Activated T-cell treated with anti-CD3 and anti-CD28 coated beads for 48 hours (primary cell): Measurements from ENCODE around the gene PLA2G4B.

Experiments used
- DNase-seq: peaks from one replicate; pipeline ENCODE4 v3.0.0-alpha.2; 2020; ENCODE audit warnings: low read depth

PLA2G4B gene

DNA sequence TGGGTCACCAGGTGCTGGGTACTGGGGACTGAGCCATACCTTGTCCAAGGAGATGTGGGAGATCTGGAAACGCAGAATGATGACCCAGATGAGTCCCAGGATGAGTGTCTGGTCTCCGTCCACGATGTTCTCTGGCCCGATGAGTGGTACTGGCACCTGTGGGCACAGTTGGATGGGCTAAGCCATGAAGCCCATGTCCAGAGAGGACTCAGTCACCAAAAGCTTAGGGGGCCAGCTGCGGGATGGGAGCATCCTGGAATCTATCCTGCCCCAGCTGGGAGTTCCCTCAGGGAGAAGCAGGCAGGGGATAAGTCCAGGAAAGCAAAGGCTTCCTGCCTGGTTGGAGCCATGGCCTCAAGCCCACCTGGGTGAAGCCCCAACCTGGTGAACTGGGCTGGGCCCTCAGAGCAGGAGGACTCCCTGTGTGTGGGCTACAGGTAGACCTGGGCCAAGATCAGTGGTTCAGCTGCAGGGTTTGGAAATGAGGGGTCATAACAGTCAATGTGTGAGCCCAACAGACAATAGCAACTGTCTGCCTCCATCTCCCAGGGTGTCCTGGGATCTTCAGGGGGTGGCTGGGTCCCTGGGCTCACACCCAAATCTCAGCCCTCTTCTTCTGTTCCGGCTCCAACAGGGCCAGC is 51.5 kb downstream of the PLA2G4B start:
- DNase-seq, result no peak

DNA sequence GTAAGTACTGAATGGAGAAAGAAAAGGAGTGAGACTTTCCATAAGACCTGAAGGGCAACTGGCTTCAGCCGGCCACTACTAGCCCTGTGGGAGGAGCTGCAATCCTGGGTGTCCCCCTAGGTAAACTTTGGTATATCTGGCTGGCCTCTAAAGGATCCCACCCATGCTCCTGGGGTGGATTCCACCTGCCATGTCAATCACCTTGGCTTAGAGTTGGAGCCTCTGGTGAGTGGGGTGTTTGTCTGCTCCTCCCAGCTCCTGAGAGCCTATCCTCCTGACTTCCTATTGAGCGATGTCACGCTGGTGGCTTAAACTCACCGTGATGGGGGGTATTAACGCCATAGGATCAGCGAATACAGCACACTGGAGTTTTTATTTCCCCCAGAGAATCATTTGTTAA is 52.6 kb downstream of the PLA2G4B start:
- DNase-seq, result no peak

DNA sequence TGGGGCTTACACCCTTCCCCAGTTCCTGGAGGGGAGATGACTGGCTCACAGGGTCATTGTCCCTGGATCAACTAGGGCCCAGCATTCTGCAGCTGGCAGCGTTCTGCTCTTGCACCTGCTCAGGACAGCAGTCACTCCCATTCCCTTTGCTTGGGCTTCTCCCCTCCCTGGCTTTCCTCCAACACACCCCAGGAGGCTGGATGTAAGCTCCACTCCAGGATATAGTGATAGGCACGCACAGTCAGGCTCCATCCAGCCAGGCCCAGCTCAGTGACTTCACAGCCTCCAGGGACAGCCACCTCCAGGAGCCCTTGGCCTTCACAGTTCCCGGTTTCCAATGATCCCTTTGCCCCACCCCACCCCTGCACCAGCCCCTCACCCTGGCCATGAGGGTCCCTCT is 53.3 kb downstream of the PLA2G4B start:
- DNase-seq, result no peak

DNA sequence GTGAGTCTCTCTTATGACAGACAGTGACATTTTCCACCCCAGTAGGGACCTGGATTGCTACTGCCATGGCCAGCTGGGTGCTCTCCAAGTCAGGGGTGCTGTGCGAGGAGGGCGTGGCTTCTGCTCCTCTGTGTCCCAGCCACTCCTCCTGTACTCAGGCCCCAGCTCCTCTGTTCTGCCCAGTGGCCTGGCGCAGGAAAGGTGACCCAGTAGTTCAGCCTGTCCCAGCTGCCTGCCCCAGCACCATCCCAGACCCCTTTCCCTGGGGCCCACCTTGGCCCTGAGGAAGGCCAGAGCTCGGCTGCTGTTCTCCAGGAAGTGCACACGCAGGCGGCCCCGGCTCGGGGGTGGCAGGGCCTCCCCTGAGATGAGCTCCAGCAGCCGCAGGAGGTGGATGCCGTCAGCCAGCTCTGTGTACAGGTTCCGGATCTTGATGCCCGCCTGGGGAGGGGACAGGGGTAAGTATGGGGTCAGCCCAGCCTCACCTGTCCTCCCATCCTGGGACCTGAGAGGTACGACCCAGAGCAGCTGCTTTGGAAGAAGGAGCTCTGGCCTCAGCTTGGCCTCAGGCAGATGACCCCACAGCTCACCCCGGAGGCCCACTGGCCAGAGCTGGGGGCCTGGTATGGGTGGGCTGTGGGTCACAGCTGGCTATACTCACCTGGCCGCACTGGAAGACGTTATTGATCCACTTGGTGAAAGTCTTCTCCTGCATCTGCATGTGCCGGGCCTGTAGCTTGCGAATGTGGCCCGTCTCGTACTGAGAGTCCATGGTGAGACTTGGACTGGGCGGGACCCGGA is 54.2 kb downstream of the PLA2G4B start:
- DNase-seq, result no peak

DNA sequence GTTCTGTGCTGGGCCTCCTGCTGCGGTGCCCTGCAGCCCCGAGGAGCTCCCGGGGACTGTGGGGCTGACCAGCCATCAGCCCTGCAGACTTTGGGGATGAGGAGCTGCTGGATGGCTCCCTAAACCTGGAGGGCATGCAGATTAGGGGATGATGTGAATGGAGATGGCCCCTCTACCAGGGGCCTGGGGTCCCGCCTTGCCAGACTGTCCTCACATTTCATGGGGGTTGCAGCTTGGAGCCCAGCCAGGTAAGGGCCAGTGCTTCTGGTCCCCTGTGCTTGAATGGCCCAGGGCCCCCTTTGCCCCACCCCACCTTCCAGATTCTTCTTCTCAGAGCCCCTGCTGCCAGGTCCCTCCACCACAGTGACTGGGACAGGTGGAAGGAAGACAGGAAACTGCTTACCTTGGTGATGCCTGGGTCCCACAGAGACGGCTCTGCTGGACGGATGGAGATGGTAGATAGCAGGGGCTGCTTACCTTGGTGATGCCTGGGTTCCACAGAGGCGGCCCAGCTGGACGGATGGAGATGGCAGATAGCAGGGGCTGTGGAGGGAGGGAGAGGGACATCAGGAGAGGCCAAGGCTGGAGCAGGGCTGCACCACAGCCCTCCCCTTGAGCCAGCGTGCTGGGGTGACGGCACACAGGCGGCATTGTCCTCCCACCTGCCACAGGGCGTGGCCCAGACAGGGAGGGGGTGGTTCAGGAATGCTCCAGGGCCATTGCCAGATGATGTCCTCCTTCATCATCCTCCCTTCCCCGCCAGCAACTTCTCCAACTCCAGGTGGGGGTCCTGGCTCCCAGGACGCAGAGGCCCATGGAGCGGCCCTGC is 55.0 kb downstream of the PLA2G4B start, which contains the start of gene SPTBN5:
TSS of gene SPTBN5 (minus strand) at position 632 of the 829 bp plus-strand sequence. CDS start at position 76, 556 bp downstream.
- no peak for DNase-seq

DNA sequence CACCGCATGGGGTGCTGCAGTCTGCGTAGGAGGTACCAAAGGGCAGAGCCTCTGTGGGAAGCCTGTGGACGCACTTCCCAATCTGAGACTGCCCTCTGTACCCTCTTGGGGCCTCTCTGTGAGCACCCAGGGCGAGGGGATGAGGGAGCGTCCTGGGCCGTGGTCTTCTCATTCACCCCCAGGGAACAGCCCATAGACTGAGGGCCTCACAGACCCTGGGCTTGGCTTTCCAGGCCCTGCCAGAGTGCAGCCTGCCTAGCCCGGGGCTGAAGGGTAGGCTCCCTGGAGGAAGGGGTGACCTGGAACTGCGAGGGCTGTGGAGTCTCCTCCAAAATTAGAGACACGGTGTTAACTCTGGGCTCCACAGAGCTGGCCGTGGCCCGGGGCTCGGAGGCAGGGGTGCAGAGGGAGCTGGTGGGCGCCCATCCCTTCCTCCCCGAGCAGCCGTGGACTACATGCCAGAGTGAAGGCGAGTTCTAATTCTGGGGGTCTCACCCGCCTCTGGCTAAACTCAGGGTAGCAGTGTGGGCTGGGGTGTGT is 55.7 kb downstream of the PLA2G4B start:
- no peak for DNase-seq

DNA sequence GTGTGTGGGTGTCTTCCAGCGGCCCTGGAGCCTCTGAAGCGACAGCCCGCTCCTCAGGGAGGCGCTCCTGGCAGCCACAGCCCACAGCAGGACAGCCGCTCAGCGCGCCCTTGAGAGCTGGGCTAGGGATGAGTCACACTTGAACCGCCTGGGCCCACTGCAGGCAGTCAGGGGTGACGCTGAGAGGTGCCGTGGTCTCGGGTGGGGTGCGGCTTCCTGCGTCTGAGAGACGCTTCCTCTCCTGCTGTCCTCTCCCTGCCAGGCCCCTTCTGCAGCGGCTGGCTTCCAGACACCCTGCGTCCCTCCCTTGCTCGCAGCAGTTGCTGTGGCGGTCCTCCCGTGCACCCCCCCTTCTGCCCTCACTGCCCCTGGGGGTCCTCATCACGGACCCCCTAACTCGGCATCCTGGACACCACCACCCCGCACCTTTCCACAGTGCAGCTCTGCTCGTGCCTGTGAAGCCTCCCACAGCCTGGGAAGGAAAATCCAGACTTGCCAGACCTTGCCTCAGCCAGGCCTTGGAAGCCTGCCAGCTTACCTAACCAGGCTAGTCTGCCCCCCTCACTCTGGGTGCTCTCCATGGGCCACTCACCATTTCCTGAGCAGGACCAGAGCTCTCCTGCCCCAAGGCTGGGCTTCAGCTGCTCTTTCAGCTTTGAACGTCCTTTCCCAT is 56.3 kb downstream of the PLA2G4B start:
- peak; percentile 62 for DNase-seq

DNA sequence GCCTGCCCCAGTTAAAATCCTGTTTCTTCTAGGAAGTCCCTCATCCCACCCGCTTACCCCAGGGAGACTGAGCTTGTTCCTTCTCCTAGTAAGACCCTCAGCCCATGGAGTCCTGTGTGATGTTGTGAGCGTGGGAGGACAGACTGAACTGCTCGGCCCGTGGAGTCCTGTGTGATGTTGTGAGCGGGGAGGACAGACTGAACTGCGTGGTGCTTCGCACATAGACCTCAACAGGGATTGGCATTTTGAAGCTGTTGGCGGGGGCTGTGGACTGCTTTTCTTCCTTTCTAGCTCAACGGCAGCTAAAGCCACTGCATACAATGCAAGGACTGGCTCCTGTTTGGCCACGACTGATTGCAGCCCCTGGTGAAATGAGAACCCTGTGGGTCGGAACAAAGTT is 56.8 kb downstream of the PLA2G4B start:
- no peak for DNase-seq

DNA sequence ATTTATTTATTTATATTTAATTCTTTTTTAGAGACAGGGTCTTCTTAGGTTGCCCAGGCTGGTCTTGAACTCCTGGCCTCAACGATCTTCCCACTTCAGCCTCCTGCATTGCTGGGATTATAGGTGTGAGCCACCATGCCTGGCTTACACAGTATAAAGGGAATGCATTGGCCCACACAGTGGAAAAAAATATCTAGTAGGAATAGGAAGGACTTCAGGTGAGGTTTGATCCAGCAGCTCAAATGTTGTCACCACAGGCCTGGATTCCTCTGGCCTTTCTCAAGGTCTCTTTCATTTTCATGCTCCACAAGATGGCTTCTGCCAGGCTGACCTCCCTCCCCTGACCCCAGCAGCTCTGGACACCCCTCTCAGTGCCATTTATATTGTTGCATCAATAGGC is 57.3 kb downstream of the PLA2G4B start:
- DNase-seq, result no peak

DNA sequence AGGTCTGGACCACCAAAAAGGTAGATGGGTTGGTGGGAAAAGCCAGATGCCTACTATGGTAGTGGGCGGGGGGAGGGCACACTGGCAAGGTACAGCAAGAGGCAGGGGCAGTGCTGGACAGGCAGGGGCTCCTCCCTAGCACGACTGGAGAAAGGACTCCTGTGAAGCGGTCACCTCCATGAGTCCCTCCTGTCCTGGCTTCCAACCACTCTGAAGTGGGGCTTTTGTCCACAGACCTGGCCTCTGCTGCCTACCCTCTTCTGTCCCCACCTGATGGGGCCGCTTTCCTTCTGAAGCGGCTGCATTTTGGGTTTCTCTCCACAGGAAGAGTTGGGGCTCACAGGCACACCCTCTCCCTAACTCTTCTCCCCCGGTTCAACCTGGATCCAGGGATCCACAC is 57.9 kb downstream of the PLA2G4B start:
- no peak for DNase-seq

DNA sequence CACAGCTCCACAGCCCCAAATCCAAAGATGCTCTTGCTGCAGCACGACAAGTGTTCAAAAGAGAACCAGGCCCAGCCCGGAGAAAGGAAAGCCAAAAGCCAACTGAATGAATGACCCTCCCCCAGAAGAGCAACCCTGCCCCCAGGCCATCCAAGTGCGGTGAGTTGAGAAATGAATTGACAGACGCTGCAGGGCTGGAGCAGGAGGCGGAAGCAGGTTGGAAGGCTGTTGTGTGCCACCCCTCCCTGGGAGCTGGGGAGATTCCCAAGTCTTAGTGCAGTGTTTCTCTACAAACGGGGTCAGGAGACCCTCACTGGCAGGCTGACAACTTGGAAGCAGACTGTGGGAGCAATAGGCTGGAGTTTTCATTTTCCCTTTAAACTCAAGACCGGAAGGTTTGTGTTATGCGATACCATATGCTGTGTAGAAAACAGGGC is 58.7 kb downstream of the PLA2G4B start:
- DNase-seq, result no peak
